ENCODE measurements around the gene MTCL3. TPM values are rescaled to one million over a fixed set of nuclear protein-coding genes. Genes with fewer than 3 reads are reported as not detected.
"Not testable (repeated sequence)": the region's sequence is repeated elsewhere in the genome, so short reads cannot be mapped to it uniquely, and the experiment has no call there.

The MTCL3 gene

GRCh38 chr6:127439718-127440117 is 79.4 kb downstream of the MTCL3 start:
- no peak for DNase-seq
- H3K4me1 Mint-ChIP-seq, result no peaks in the 10 kb centered on the region
- no peak overlapping the region for H3K4me3 Mint-ChIP-seq
- no peak overlapping the region for H3K27ac Mint-ChIP-seq
- H3K9me3 Mint-ChIP-seq, result no peaks in the 10 kb centered on the region
- ChIA-PET CTCF (no interaction called here), POLR2A (no interaction called here)
- H3K36me3 Mint-ChIP-seq (ENCODE audit: low read depth), result no peaks in the 10 kb centered on the region
- peaks cover 4% of the 10 kb centered on the region for H3K27me3 Mint-ChIP-seq

DNA sequence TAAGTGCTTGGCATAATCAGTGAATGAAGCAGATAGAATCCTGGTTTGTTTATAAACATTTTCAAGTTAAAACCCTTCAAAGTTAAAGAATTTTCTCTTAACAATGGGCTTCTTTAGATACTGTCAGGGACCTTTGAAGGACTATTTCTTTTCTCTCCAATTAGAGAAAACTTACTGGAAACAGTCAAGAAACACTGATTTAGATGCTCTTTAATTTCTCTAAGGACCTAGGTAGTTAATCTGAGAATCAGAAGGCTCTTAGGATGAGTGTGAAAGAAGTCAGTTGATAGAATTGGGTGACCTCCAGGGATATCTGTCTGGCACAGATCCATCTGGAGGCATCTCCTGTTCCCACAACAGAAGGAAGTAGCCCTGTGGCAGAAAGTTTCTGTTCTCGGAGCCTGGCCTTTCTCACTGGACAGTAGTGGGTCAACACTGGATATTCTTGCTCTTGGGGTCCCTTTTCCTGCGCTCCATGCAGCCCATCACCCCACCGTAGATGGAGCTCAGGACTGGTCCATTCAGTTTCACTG is 82.5 kb downstream of the MTCL3 start:
- H3K9me3 Mint-ChIP-seq, result no peaks in the 10 kb centered on the region
- H3K4me3 Mint-ChIP-seq, result no peak overlapping the region
- no peak for DNase-seq
- no peak overlapping the region for H3K27ac Mint-ChIP-seq
- CTCF ChIA-PET, result no interaction called here
- peaks cover 5% of the 10 kb centered on the region for H3K27me3 Mint-ChIP-seq
- POLR2A ChIA-PET, result no interaction called here
- H3K4me1 Mint-ChIP-seq, result no peaks in the 10 kb centered on the region
- H3K36me3 Mint-ChIP-seq (ENCODE audit: low read depth), result no peaks in the 10 kb centered on the region

DNA sequence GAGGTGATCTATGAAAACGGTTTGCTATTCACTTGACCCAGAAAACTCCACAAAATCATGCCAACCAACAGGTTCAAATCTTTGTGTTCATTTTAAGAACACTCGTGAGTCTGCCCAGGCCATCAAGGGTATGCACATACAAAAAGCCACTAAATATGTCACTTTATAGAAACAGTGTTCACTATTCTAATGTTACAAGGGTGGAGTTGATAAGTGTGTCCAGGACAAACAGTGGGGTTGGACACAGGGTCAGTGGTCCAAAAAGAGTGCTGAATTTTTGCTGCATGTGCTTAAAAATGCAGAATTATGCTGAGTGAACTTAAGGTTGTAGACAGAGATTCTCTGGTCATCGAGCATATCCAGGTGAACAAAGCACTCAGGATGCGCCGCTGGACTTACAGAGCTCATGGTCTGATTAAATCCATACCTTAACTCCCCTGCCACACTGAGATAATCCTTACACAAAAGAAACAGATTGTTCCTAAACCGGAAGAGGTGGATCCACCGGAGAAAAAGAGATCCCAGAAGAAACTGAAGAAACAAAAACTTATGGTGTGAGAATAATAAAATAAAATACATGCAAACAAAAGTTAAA is 83.4 kb downstream of the MTCL3 start:
- H3K27ac Mint-ChIP-seq, result no peak overlapping the region
- no peaks in the 10 kb centered on the region for H3K36me3 Mint-ChIP-seq (ENCODE audit: low read depth)
- peaks cover 10% of the 10 kb centered on the region for H3K27me3 Mint-ChIP-seq
- no peak overlapping the region for H3K4me3 Mint-ChIP-seq
- CTCF ChIA-PET, result no interaction called here
- no peak for DNase-seq
- H3K4me1 Mint-ChIP-seq, result no peaks in the 10 kb centered on the region
- POLR2A ChIA-PET, result no interaction called here
- H3K9me3 Mint-ChIP-seq, result no peaks in the 10 kb centered on the region

DNA sequence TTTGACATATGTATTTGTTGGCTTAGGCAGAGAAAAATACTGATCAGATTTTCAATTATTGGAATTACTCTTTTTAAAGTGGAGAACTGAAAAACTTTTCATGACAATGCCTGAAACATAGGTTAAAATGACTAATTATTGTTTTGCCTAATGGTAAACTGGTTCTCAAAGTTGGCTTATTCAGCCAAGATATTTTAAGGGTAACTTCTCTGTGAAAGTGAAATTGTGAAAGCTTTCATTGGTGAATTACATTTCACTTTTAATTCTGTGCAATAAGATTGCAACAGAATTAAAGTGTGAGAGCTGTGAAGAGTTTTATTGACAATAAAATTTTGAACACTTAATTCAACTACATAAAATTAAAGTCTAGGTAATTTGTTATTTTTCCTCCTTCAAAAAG is 84.5 kb downstream of the MTCL3 start:
- no peak overlapping the region for H3K4me3 Mint-ChIP-seq

DNA sequence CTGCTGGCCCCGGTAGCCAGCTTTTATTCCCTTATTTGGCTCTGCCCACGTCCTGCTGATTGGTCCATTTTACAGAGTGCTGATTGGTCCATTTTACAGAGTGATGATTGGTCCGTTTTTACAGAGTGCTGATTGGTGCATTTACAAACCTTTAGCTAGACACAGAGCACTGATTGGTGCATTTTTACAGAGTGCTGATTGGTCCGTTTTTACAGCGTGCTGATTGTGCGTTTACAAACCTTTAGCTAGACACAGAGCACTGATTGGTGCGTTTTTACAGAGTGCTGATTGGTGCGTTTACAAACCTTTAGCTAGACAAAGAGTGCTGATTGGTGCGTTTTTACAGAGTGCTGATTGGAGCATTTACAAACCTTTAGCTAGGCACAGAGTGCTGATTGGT is 90.6 kb downstream of the MTCL3 start:
- CTCF ChIA-PET, result interaction anchor here (1.1 kb wide), 1 partner anchor 87 kb away, joined by 3 read pairs; no protein-coding TSS in a partner anchor

More for the DNA sequence above, 84.5 kb downstream of the MTCL3 start:
- Mint-ChIP-seq H3K27ac (no peak overlapping the region), H3K9me3 (no peaks in the 10 kb centered on the region), H3K27me3 (peaks cover 10% of the 10 kb centered on the region), H3K4me1 (no peaks in the 10 kb centered on the region), H3K36me3 (ENCODE audit: low read depth) (no peaks in the 10 kb centered on the region)
- CTCF ChIA-PET, result interaction anchor here (0.7 to 0.8 kb wide), 2 partner anchors 98 to 342 kb away, joined by 3 to 4 read pairs; no protein-coding TSS in a partner anchor
- POLR2A ChIA-PET, result no interaction called here
- no peak for DNase-seq

GRCh38 chr6:127423921-127424320 is 95.2 kb downstream of the MTCL3 start:
- no peaks in the 10 kb centered on the region for H3K36me3 Mint-ChIP-seq (ENCODE audit: low read depth)
- POLR2A ChIA-PET, result no interaction called here
- CTCF ChIA-PET, result no interaction called here
- H3K9me3 Mint-ChIP-seq, result peaks cover 6% of the 10 kb centered on the region
- no peak overlapping the region for H3K27ac Mint-ChIP-seq
- peaks cover 12% of the 10 kb centered on the region for H3K4me1 Mint-ChIP-seq
- DNase-seq, result no peak
- peaks cover 5% of the 10 kb centered on the region for H3K27me3 Mint-ChIP-seq
- no peak overlapping the region for H3K4me3 Mint-ChIP-seq

More for the DNA sequence above, 90.6 kb downstream of the MTCL3 start:
- H3K27ac Mint-ChIP-seq; DNase-seq; H3K36me3 Mint-ChIP-seq (ENCODE audit: low read depth); H3K9me3 Mint-ChIP-seq; H3K4me3 Mint-ChIP-seq; POLR2A ChIA-PET; H3K4me1 Mint-ChIP-seq: not testable (repeated sequence)
- peaks cover 11% of the 10 kb centered on the region for H3K27me3 Mint-ChIP-seq

Other genes with a start within 250 kb of the MTCL3 start
- gene ECHDC1, start 175.7 kb downstream of the MTCL3 start, total RNA-seq, result 10 to 100 TPM; 35.1 to 35.5 TPM
- gene KIAA0408, start 59.9 kb downstream of the MTCL3 start, total RNA-seq, result 10 to 100 TPM; 11.6 to 12.2 TPM
- gene C6orf58, start 57.8 kb upstream of the MTCL3 start, total RNA-seq, result not detected